AG04449 (cell line): Measurements from ENCODE around the gene VAPA.
"Not testable (repeated sequence)": the region's sequence is repeated elsewhere in the genome, so short reads cannot be mapped to it uniquely, and the experiment has no call there.

Source experiments
- CTCF ChIA-PET: fragments of 350-600 bp; formaldehyde crosslinking; extraction: SDS; loops from one replicate; lab custom pipeline; 2021; ENCODE audit warnings: antibody characterized with exemption; lab: Yijun Ruan, JAX
- POLR2A ChIA-PET: fragments of 400-600, 350-600 bp; formaldehyde crosslinking; extraction: SDS; loops from one replicate; lab custom pipeline; 2020; ENCODE audit warnings: antibody characterized with exemption, inconsistent platforms; lab: Yijun Ruan, JAX
- DNase-seq: peaks from one replicate; pipeline ENCODE4 v3.0.0-alpha.2; 2010; ENCODE audit warnings: low read depth, low spot score
- H3K4me3 ChIP-seq: 2 replicates; pipeline ENCODE4 v1.5.1; 2011; ENCODE audit warnings: low read depth, mild to moderate bottlenecking, control low read depth, low read length
- CTCF ChIP-seq: IDR thresholded peaks from one replicate; pipeline ENCODE4 v1.5.1; 2011; ENCODE audit warnings: mild to moderate bottlenecking, moderate library complexity, low read length, control low read depth, inconsistent platforms; ENCODE audit not compliant: insufficient read depth; ENCODE audit errors: missing control alignments

VAPA gene

GRCh38 chr18:9884532-9885140 is 29.2 kb upstream of the VAPA start:
- no peak for TF ChIP-seq CTCF
- no peak overlapping the region for H3K4me3 ChIP-seq
- ChIA-PET POLR2A (no interaction called here), CTCF (no interaction called here)
- DNase-seq, result no peak

- CTCF ChIA-PET, result interaction anchor here (0.8 to 1.2 kb wide), 3 partner anchors 13 to 66 kb away, joined by 3 to 4 read pairs (median 4); no protein-coding TSS in a partner anchor
Observed at GRCh38 chr18:9885170-9886004, 28.4 kb upstream of the VAPA start, which contains the start of gene TXNDC2. Gene TXNDC2, plus strand, starts transcription at chr18:9885973. Its CDS starts 708 bp downstream, at chr18:9886681.

GRCh38 chr18:9886005-9886348 is 27.8 kb upstream of the VAPA start:
- H3K4me3 ChIP-seq, result no peak overlapping the region
- DNase-seq, result no peak
- TF ChIP-seq CTCF, result no peak
- CTCF ChIA-PET, result interaction anchor here (0.8 to 1.2 kb wide), 3 partner anchors 13 to 65 kb away, joined by 3 to 4 read pairs (median 4); no protein-coding TSS in a partner anchor
- POLR2A ChIA-PET, result interaction anchor here (1.1 kb wide), 1 partner anchor 9 kb away, joined by 3 read pairs; no protein-coding TSS in a partner anchor

More at GRCh38 chr18:9885170-9886004, 28.4 kb upstream of the VAPA start, which contains the start of gene TXNDC2:
- no peak within 1 kb of the TSS for H3K4me3 ChIP-seq
- POLR2A ChIA-PET, result interaction anchor here (1.1 kb wide), 1 partner anchor 9 kb away, joined by 3 read pairs; no protein-coding TSS in a partner anchor
- no peak for DNase-seq
- TF ChIP-seq CTCF, result no peak

GRCh38 chr18:9887992-9888391 is 25.8 kb upstream of the VAPA start:
- TF ChIP-seq CTCF, result no peak
- no peak overlapping the region for H3K4me3 ChIP-seq
- CTCF ChIA-PET, result no interaction called here
- POLR2A ChIA-PET, result no interaction called here
- no peak for DNase-seq

GRCh38 chr18:9890196-9890595 is 23.6 kb upstream of the VAPA start:
- POLR2A ChIA-PET, result no interaction called here
- no peak for TF ChIP-seq CTCF
- H3K4me3 ChIP-seq, result no peak overlapping the region
- no peak for DNase-seq
- CTCF ChIA-PET, result interaction anchor here (1.1 kb wide), 1 partner anchor 206 kb away, joined by 3 read pairs; no protein-coding TSS in a partner anchor

- H3K4me3 ChIP-seq, result no peak overlapping the region
- no peak for TF ChIP-seq CTCF
- ChIA-PET POLR2A (no interaction called here), CTCF (interaction anchor here (1.1 kb wide), 1 partner anchor 207 kb away, joined by 3 read pairs; no protein-coding TSS in a partner anchor)
- DNase-seq, result no peak
Observed at GRCh38 chr18:9890957-9891356, 22.9 kb upstream of the VAPA start.

GRCh38 chr18:9891515-9891914 is 22.3 kb upstream of the VAPA start:
- POLR2A ChIA-PET, H3K4me3 ChIP-seq, DNase-seq, CTCF ChIA-PET: not testable (repeated sequence)
